GM18508 (cell line): ENCODE data around the gene SAPCD2.

ENCODE experiments used
- ATAC-seq: cut with Tn5 transposase; IDR thresholded peaks from one replicate; pipeline ENCODE4 v1.9.1; 2021; ENCODE audit warnings: moderate number of reproducible peaks; ENCODE audit not compliant: insufficient read depth, unreplicated experiment

SAPCD2 gene

DNA sequence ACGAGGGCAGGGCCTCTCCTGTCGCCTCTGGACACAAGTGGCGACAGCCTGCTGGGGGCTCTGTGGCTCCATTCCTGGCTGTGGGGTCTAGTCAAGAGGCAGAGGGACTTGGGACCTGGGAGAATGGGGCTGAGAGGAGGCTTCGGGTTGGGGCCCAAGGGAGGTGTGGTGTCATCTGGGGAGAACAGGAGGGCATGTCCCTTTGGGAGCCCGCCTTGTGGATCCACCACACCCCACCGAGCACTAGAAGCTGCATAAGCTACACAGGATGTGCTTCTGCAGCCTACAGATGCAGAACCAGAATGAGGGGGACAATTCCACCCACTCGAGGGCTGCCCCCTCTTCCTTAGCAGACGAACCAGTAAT lies 12.6 kb upstream of the SAPCD2 start:
- ATAC-seq, result no peak

DNA sequence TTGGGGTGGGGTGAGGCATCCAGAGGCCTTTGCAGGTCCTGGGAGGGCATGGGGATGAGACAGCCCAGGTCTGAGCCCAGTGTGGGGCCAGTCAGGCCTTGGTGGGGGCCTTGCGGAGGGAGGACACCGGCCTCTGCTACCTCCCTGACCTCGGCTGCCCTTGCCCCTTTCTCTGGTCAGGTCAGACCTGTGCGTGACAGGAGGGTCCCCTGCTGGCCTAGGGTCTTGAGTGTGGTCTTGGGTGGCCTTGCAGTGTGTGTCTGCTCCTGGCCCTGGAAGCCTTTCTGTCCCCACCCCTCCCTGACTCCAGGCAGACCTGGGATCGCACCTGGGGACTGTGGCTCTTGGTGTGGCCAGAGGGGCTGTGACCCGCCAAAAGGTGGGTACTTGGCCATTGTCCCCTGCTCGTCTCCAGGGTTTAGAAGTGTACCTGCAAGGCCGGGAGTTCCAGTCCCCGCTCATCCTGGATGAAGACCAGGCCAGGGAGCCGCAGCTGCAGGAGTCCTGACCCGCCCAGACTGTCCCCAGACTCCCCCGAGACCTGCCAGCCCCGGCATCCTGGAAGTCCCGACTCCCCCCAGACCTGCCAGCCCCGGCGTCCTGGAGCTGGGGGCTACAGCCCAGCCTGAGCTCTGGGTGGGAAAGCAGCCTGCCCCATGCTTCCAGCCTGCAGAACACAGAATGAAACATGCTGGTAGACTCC lies 12.0 kb upstream of the SAPCD2 start:
- no peak for ATAC-seq

DNA sequence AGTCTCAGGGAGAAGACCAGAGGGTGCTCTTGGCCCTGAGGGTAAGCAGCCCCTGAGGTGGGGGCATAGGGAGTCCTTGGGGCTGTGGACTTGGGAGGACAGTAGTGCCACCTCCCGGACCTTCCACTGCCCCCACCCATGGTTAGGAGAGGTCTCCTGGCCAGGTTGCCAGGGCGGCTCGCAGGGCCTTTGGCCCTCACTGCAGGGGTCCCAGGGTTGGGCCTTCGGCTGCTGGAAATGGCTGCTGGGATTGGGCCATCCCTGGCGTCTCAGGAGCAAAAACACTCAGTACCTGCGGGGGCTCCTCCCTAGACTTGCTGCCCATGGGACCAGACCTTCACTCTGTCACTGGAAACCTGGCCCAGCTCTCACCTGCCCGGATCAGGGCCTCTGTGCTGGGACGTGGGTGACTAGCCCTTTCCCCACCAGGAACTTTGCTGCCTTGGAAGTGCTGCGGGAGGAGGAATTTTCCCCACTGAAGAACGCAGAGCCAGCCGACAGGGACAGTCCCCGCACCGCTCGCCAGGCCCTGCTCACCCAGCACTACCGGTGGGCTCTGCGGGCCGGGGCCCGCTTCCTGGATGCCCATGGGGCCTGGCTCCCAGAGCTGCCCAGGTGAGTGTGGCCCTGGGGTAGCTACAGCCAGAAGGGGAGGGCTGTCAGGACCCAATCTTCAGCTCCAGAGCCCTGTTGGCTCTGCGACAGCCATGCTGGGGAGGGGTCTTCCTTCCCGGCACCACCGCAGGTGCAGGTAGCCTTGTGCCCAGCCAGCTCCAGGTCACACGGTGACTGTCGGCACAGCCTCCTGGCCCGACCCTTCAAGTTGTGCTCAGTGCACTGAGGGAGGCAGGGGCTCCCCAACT lies 10.1 kb upstream of the SAPCD2 start:
- ATAC-seq, result no peak

DNA sequence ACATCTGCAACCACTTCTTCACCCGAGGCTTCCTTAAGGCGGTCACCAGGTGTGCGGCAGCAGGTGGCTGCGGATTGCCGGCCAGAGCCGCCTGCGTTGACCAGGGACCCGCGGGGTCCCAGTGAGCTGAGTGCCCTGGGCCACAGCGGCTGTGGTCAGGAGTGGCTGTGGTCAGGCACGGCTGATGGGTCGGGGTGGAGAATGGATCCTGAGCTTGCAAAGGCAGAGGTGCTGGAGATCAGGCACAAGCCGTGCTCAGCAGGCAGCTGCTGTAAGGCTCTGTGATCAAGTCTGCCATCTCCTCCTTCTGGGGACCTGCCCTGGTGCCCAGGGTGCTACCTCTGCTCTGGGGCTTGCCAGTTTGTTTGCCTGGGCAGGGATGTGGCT lies 9.0 kb upstream of the SAPCD2 start:
- ATAC-seq, result no peak

DNA sequence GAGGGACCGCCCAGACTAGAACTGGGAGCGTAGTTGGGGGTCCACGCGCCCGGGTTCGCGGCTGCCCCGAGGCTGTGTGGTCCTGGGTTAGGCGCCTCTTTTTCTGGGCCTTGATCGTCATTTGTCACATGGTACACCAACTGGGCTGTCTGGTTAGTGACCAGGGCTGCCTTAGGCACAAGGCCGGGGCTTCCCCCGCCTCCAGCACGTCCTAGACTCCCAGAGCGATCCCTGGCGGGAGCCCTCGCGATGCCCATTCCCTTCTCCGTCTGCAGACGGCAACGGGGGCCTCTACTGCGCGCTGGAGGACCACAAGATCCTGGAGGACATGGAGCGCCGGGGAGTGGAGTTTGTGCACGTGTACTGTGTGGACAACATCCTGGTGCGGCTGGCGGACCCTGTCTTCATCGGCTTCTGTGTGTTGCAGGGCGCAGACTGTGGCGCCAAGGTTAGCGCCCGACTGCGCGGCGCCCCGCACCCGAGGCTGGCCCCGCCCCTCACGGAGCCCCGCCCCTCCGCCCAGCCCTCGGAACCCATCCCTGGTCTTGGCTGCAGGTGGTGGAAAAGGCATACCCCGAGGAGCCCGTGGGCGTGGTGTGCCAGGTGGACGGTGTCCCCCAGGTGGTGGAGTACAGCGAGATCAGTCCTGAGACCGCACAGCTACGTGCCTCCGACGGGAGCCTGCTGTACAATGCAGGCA lies 8.5 kb upstream of the SAPCD2 start:
- no peak for ATAC-seq

DNA sequence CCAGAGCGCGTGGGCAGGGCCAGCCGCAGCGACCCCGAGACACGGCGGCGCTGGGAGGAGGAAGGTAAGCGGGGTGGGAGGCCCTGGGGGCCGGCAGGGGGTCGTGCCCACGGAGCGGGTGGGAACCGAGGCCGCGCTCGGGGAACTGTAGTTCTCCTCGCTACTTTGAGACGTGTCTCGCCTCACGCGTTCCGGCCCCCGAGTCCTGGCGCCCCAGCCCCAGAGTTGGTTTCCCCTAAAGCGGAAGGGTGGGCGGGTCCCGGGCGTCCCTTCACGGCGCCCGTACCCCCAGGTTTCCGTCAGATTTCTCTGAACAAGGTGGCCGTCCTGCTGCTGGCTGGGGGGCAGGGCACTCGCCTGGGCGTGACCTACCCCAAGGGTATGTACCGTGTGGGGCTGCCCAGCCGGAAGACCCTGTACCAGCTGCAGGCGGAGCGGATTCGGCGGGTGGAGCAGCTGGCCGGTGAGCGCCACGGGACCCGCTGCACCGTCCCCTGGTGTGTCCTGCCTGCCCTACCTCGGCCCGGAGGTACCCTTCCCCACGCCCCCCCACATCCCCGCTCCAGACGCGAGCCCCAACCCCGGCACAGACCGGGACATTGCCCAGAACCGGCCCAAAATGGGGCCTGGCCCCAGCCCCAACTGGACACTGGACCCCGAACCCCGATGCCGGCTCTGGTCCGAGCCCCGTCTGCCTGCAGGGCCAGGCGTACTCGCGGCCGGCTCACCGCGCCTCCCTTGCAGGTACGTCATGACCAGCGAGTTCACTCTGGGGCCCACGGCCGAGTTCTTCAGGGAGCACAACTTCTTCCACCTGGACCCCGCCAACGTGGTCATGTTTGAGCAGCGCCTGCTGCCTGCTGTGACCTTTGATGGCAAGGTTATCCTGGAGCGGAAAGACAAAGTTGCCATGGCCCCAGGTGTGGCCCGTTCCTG lies 7.7 kb upstream of the SAPCD2 start:
- ATAC-seq, result no peak

DNA sequence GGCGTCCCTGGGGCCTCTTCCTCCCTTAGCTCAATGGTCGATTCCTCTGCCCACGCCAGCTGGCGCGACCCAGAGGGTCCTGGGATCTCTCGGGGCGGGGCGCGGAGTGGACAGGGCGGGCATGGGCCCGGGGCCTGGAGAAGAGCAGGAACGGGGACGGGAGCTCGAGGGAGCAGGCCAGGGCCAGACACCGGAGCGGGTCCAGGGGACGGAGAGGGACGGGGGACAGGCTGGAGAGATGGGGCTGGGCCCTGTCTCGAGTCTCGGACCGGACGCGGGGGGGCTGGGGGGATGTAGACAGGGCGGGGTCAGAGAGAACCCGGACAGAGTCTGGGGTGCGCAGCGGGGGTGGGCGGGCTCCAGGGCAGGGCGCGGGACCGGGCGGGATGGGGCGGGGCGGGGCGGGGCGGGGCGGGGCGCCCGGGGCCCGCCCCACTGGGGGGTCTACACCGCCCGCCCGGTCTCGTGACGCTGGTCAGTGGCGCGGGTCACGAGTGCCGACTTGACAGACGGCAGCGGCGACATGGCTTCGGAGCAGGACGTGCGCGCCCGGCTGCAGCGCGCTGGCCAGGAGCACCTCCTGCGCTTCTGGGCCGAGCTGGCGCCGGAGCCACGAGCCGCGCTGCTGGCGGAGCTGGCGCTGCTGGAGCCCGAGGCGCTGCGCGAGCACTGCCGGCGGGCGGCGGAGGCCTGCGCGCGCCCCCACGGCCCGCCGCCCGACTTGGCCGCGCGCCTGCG lies 6.8 kb upstream of the SAPCD2 start, which contains the start of gene UAP1L1:
Gene UAP1L1 (plus strand): TSS at position 508 of the 738 bp plus-strand sequence. CDS start 16 bp downstream, at position 524.
- ATAC-seq, result no peak

DNA sequence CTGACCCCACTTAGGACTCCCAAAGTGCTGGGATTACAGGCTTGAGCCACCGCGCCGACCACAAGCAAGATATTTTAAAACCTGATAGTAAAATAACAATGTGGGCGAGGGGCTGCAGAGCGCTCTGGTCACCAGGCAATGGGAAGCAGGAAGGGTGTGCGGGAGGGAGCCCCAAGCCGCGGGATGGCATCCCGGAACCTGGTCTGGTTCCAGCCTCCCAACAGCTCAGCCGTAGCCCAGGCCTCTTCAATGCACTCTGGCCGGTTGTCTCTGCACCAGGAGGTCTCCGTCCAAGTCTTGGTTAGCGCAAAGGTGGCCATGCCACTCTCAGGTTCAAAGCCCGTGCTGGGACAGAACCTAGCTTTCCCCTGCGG lies 6.3 kb upstream of the SAPCD2 start:
- ATAC-seq, result no peak

DNA sequence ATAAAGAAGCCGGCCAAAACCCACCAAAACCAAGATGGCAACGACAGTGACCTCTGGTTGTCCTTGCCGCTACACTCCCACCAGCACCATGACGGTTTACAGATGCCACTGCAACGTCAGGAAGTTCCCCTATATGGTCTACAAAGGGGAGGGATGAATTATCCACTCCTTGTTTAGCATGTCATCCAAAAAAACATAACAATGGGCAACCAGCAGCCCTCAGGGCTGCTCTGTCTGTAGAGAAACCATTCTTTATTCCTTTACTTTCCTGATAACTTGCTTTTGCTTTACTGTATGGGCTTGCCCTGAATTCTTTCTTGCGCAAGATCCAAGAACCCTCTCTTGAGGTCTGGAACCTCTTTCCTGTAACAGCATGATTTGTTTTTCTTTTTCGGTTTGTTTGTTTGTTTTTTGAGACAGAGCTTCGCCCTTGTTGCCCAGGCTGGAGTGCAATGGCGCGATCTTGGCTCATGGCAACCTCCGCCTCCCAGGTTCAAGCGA lies 5.0 kb upstream of the SAPCD2 start:
- no peak for ATAC-seq

DNA sequence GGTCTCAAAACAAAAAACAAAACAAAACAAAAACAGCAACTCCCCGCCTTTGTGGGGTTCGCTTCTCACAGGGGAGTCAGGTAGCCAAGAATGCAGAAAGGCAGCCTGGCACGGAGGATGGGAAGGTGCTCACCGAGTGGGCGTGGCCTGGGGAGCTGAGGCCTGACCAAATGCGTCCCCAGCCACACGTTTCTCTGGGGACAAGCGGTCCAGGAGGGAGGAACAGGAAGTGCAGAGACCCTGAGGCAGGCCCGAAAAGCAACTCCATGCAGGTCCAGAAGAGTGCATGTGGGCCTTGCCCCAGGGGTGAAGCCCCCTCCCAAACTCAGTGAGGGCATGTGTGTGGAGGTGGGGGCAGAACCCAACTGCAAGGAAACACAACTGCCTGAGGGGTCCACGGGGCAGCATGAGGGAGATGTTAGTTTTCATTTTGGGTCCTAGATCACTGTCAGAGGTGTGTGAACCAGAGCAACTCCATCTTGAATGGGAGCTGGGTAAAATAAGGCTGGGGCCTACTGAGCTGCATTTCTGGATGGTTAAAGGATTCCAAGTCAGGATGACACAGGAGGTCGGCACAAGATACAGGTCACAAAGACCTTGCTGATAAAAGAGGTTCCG lies 4.4 kb upstream of the SAPCD2 start:
- no peak for ATAC-seq

DNA sequence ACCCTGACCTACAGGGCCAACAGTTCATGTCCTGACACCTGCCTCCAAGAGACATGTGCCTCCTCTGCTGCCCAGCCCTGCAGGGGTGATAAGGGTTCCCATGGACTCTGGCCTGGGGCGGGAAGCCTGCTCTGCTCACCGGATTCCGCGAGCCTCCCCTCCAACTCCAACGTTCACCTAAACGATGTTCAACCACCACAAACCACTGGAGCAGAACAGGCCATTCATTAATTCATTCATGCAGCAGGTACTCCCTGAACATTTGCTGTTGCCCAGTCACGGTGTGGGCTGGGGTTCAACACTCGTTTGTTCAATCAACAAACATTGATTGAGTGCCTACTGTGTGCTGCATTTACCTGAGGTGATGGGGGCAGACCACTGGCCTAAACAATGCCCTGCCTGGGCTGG lies 3.6 kb upstream of the SAPCD2 start:
- no peak for ATAC-seq

DNA sequence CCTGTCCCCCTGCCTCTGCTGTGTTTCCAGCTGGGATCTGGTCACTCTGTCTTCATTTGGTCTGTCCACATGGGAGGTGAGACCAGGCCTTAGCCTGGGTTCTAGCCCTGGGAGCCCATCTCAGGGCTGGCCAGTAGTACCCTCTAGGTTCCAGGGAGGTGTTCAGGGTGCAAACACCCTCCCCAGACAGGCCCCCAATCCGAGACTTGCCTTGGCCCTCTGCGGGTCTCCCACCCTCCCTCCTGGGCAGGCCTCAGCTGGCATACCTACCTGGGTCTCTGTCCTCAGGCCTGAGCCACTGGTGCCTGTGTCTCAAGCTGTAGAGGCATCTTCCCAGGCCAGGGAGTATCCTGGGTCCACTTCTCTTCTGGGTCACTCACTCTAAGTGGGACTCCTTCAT lies 925 bp upstream of the SAPCD2 start:
- ATAC-seq, result no peak

DNA sequence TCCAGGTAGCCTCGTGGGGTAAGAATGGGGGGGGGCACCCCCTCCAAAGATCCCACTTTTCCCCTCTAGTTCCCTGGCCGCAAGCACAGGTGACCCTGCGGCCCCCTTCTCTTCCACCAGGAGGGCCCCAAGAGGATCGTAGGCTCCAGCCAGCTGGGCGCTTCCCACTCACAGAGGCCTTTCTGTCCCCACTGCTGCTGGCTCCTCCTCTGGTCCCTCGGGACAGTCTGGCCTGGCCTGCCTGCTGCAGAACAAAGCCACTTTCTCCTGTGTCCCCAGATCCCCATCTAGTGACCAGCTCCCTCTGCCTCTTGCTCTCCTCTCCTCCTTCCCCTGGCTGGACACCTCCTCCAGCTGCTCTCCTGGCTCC lies 534 bp upstream of the SAPCD2 start:
- ATAC-seq, result no peak

DNA sequence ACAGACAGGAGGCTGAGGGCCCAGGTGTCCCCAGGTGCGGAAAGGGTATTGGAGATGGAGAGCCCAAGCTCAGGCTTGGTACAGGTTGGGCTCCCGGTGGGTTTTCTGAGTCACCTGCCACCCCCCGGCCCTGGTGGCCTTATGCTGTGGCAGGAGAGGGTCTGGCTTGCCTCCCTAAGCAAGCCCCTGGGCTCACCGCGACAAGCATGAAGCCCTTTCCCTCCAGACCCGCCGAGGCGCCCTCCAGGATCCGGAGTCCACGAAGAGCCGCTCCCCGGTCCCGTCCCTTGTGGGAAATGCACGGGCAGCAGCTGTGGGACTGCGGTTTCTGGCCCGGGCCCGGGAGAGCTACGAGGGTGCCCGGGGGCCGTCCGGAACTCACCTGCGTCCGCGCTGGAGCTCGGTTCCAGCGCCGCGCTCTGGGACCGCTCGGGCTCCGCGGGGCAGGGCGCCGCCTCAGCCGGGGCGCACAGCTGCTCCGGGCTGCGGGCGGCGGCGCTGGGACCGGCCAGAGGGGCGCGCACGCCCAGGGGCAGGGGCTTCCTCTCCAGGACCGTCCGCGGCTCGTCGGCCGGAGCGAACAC lies 757 bp downstream of the SAPCD2 start:
- ATAC-seq, result no peak

DNA sequence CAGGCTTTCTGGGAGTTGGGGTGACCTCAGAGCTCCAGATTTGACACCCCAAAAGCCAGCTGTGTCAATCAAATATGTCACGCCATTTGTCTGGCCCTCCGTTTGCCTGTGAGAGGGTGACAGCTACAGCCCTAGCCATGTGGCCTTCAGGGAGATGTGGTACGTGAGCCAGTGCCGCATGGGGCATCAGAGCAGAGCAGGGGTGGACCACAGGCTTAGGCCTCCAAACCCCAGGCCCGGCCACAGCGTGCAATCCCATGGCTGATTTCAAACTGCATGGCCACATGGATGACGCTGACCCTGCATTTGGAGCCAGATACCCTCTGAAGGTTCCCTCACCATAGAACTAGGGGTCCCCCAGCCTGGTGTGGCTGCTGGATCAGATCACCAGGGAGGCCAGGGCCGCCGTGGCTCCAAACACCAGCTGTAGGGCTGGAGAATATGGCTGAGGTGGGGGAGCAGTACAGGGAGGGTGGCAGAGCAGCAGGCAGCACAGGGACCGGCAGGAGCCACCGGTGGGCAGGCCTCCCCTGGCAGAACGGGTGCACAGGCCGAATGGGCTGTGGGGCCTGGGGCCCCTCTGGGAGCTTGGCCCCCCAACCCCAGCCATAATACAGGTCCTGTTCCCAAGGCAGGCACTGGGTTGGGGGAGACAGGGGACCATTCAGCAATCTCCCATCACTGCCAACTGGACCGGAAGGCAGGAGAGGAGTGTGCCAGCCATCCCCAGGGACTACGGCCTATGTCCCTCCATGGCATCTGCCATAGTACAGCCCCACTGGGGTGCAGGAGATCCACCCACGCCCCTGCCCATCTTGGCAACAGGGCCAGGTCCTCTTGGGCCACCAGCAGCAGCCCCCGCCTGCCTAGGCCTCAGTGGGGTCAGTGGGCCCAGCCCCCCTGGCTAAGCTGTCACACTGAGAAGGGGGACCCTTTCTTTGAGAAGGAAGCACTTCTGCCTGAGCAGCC lies 1.5 kb downstream of the SAPCD2 start:
- no peak for ATAC-seq

DNA sequence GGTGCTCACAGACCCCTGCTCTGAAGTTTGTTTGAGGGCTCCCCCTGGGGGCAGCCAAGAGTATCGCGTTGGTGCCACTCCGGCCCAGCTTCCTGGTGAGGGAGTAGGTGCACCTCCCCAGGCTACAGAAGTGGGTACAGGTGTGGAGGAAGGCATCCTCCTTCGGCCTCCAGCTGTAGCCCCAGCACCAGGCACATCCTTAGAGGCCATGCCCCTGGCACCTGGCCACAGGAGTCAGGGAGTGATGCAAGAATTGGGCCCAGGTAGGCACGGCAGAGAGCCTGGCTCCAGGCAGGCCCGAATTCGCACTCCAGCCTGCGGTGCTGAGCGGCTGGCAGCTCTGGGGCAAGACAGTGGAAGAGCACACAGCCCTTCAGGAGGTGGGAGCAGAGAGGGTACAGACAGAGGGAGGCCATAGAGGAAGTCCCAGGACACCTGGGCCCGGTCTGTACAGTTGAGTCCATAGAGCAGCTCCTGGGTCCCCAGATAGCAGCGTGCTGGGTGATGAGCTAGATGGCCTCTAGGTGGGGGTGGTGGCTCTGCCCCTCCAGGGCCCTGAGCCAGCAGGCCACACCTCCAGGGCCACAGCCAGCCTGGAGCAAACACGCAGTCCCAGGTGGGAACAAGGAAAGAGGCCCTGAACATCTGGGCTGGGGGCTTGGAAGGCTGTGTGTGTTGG lies 2.4 kb downstream of the SAPCD2 start:
- ATAC-seq, result no peak
